GM18499 (cell line): ENCODE data around the gene MTCH1.
"Not testable (repeated sequence)": the region's sequence is repeated elsewhere in the genome, so short reads cannot be mapped to it uniquely, and the experiment has no call there.

Experiments
- ATAC-seq: cut with Tn5 transposase; IDR thresholded peaks from one replicate; pipeline ENCODE4 v1.9.1; 2021; ENCODE audit warnings: moderate number of reproducible peaks; ENCODE audit not compliant: insufficient read depth, unreplicated experiment

The MTCH1 gene

DNA sequence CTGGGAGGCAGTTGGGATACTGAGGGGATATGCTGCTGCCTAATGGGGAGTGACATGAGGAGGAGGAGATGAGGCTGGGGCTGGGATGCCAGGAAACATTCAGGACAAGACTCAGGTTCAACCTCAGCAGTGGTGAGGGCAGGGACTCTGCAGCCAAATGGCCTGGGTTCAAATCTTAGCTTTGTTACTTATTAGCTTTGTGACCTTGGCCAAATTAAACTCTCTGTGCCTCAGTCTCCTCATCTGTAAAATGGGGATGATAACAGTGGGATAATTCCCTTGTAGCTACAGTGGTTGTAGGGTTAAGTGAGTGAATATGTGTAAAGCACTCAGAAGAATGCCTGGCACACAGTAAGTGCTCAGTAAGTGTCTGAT is 29.6 kb downstream of the MTCH1 start:
- ATAC-seq, result no peak

DNA sequence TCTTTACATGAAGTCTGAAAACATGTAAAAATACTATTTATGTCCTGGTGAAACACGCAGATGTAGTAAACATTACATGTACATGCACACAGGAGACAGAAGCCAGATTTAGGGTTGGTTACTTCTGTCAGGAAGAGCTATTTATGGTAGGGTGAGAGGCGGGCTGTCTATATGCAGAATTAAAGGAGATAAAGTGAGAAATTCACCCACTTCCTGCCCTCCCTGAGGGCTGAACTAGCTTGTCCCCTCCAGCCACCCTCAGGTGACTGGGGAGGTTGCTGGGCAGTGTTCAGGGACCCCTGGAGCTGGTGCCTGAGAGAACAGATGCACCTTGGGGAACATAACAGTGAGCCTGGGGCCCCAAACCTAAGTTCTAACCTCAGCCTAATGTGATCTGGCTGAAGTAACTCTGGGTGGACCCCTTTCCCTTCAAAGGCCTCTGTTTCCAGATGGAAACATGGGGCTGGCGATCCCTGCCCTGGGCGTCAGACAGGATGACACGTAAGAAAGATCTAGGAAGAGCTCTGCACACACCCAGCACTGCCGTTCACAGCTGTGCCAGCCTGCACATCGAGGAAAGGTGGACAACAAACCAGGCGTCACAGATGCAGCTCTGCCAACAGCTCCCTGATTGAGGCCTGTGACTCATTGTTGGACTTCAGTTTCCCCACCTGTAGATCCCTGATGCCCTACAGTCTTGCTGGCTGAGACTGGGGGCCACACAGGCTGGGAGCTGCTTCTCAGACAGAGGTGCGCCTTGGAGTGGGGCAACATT is 30.1 kb downstream of the MTCH1 start:
- no peak for ATAC-seq

DNA sequence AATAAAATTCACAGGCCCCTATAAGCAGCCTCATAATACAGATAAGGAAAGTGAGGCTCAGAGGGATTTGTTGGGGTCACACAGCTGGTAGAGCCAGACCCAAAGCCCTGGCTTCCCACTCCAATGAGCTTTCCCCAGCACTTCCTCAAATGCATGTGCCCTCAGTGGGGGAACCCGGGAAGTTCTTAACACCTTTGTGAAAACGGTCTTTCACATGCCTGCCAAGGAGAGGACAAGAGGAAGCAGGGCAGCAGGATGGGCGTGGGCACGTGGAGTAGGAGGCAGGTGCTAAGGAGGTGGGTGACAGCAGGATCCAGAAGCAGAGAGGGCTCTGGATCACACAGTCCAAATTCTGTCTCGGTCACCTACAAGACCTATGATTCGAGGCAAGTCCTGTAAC is 30.9 kb downstream of the MTCH1 start:
- ATAC-seq, result no peak

DNA sequence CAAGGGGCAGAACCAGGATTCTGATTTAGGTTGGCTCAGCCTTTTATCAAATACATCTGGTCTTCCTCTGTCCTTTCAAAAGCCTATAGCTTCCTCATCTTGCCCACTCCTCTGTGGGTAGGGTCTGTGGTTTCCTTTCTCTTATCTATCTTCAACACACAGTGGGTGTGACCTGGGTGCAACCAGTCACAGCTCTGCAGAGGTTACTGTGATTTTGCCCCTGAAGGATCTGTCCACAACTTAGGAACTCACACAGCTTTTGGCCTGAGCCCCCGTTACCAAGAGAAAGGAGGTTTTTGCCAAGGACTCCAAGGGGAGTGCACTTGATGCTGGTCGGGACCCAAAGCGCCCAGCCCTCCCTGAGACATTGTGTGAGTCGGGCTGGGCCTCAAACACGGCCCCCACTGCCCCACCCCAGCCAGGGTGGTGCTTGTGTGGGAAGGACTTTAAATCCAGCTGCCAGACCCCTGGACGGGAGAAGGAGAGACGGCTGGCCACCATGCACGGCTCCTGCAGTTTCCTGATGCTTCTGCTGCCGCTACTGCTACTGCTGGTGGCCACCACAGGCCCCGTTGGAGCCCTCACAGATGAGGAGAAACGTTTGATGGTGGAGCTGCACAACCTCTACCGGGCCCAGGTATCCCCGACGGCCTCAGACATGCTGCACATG is 31.6 kb downstream of the MTCH1 start, which contains the start of gene PI16:
PI16 (plus strand) TSS at position 477 of the 670 bp plus-strand sequence; CDS start at position 500, 23 bp downstream.
- ATAC-seq, result no peak

DNA sequence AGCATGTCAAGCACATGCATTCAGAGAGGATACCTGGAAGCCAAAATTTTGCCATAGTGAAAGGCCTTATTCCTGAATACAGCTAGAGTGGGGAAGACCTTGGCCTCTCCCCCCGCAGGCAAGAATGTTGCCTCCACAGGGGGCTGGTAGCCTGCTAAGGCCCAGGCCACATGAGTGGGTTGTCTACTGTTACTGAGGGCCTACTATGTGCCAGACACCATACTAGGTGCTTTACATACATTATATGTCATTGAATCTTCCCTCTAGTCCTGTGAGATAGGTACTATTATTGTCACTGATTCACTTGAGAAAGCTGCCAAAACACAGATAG is 32.1 kb downstream of the MTCH1 start:
- ATAC-seq, result no peak

DNA sequence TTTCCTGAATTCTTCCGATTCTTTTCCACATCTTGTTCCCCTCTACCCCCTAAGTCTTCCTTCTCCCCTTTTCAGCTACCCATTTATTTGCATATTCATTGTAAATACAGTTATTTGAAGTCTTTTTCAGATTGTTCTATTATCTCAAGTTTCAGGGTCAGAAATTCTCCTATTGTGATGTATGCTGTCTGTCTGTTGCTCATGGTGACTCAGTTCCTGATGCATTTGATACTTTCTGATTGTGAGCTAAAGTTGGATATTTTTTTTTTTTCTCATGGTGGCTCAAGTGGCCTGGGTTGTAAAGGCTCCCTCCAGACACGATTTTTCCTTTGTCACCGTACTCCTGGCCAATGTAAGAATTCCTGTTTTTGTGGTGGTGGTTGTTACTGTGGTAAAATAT is 36.4 kb downstream of the MTCH1 start:
- no peak for ATAC-seq

DNA sequence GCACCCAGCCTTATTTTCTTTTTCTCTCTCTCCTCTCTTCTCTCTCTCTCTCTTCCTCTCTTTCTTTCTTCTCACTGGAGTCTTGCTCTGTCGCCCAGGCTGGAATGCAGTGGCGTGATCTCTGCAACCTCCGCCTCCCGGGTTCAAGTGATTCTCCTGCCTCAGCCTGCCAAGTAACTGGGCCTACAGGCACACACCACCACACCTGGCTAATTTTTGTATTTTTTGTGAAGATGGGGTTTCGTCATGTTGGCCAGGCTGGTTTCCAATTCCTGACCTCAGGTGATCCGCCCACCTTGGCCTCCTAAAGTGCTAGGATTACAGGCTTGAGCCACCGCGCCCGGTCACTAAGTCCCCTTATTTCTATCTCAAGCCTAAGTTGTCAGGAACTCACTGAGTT is 36.9 kb downstream of the MTCH1 start:
- ATAC-seq, result not testable (repeated sequence)

DNA sequence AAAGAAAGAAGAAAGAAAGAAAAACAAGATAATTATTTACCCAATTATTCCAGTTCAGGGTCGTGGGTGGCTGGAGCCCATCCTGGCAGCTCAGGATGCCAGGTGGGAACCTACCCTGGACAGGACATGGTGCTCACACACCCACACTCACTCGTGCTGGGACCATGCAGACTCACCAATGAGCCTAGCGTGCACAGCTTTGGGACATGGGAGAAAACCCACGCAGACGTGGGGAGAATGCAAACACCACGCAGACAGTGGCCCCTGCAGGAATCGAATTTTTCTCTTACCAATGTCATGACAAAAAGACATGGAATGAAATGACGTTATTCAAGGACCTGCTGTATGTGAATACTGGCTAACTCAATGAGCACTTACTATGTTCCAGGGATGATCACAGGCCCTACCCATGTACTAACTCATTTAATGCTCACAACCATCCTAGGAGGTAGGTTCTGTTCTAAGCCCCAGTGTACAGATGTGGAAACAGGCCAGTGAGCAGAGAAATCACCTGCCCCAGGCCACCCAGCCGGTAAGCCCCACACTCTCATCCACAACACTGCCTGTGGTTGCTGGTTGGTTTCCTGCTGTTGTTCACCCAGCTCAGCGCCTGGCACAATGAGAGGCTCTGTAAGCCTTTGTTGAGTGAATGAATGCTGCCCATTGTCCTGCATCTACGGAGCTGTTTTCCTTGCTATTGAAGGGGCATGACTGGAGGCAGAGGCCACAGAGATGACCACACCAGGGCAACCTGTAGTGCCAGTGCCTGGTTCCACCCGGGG is 38.2 kb downstream of the MTCH1 start:
- ATAC-seq, result no peak

DNA sequence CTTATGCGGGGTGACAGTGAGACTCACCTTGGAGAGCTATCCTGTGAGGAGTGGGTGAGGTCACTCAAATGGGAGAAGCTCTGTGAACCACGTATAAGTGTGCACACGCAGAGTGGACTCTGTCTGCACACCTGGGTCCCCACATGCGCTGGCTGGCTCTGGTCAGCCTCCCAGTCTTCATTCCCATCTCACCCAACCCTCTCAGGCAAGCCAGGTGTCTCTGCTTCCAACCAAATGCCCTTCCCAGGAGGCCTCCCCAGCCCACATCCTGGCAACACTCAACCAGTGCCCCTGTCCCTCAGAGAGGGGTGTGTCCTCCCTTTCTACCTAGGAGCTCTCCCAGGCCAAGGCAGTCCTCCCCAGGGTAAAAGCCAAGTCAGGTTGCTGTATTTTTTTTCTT is 39.5 kb downstream of the MTCH1 start:
- no peak for ATAC-seq

DNA sequence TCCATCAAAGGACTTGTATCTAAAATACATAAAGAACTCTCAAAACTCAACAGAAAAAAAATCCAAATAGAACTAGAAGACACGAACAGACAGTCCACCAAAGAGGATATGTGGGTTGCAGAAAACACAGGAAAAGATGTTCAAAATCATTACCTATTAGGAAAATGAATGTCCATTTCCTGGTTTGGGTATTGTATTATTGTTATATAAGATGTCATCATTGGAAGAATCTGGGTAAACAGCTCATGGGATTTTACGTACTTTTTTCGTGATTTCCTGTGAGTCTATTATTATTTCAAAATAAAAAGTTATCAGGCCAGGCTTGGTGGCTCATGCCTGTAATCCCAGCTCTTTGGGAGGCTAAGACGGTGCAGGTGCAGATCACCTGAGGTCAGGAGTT is 40.7 kb downstream of the MTCH1 start:
- no peak for ATAC-seq

DNA sequence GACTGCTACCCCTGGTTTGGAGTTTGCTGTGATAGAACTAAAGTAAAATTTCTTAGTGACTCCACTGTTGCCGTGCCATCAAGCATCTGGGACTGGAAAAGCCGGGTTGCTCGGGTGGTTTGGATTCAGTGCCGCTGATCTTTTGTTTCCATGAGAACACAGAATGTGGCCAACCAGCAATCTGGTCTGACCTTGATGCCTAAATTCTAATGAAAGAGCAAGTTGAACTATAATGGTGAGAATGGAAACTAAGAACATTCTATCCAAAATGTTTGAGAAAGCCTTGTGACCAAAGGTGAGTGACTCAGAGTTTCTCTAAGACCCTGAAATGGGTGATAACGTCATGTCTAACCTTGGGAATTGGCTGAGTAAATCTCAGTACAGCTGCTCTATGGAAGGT is 41.3 kb downstream of the MTCH1 start:
- ATAC-seq, result no peak

DNA sequence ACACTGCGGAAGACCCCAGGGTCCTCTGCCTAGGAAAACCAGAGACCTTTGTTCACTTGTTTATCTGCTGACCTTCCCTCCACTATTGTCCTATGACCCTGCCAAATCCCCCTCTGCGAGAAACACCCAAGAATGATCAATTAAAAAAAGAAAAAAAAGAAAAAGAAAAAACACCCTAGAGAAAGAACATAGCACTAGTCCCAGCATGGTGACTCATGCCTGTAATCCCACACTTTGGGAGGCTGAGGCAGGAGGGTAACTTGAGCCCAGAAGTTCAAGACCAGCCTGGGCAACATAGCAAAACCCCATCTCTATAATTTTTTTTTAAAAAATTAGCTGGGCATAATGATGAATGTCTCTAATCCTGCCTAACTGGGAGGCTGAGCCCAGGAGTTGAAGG is 43.7 kb downstream of the MTCH1 start:
- ATAC-seq, result not testable (repeated sequence)

DNA sequence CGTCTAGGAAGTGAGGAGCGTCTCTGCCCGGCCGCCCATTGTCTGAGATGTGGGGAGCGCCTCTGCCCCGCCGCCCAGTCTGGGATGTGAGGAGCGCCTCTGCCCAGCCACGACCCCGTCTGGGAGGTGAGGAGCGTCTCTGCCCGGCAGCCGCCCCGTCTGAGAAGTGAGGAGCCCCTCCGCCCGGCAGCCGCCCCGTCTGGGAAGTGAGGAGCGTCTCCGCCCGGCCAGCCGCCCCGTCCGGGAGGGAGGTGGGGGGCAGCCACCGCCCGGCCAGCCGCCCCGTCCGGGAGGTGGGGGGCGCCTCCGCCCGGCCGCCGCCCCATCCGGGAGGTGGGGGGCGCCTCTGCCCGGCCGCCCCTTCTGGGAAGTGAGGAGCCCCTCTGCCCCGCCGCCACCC is 44.4 kb downstream of the MTCH1 start:
- not testable (repeated sequence) for ATAC-seq

DNA sequence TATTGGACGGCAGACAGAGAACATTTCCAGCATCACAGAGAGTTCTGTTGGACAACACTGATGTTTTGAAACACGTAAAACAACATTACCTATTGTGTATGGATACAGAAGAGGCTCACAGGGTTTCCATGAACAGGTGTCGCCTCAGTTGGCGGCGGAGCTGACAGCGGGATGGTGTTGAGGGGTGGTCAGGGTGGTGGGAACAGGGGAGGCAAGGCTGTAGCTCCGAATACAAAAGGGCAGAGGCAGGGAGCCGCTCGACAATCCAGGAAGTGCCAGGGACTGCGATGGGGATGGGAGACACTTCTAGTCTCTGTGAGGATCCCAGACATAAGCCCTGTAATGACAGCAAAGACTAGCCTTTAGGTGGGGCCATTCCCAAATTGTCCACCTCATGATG is 46.0 kb downstream of the MTCH1 start:
- no peak for ATAC-seq

DNA sequence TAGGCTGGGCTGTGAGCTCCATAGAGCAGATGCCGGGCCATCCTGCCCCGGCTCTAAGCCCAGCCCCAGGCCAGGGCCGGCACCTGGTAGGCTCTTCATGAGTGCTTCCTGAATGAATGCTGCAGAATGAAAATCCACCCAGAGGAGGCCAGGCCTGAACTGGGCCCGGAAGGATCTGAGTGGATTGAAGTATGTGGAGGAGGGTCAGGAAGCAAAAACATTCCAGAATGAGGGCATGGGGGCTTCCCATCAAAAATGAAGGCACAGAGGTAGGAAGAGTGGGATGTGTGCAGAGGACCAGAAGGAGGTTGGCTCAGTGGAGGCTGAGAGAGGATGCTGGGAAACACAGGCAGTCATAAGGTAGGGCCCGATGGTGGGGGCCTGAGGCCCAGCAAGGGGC is 47.0 kb downstream of the MTCH1 start:
- not testable (repeated sequence) for ATAC-seq

DNA sequence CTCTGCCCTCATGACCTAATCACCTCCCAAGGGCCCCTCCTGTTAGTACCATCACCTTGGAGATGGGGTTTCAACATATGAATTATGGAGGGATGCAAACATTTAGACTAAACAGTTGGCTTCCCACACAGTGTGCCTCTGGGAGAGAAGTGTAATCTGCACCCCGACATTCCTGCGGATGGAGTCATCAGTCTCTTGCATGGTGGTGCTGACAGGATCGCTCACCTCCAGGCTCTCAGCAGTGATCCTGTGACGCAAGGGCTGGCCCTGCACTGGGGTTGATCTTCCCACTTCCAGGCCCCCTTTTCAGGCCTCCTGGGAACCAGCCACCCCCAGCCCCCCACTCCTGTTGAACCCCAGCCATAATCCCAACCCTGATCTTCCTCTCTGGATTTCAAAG is 47.5 kb downstream of the MTCH1 start:
- ATAC-seq, result no peak

DNA sequence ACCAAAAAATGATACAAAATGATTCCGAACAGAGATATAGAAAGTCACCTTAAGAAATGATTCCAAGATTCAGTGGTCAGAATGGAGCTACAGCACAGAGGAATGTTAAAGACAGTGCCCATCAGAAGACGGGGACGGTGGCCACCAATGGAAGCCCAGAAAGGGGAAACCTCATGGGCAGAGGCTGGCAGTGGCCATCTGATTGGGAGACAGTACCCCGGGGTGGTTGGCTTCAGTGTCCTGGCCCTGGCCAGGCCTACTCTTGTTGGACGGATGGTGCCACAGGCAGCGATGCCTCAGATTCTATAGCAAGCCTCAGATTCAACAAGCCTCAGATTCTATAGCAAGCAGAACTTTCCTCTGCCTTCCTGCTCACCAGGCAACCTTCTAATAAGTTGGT is 48.1 kb downstream of the MTCH1 start:
- no peak for ATAC-seq

DNA sequence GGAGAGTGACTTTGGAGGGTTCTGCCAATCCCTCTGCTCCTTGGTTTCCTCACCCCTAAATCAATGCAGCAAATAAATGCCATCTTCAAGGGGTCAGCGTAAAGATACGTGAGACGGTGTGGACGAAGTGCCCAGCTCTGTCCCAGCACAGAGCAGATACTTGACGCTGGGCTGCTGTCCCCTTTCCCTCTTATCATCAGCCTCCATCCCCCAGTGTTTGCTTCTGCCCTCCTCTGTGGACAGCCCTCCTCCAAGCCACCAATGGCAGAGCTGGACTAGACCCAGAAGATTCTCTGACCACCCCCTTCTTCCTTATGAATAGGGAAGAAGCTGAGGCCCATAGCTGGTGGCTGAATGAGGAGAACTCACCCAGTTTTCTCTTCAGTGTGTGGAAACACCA is 49.2 kb downstream of the MTCH1 start:
- no peak for ATAC-seq

DNA sequence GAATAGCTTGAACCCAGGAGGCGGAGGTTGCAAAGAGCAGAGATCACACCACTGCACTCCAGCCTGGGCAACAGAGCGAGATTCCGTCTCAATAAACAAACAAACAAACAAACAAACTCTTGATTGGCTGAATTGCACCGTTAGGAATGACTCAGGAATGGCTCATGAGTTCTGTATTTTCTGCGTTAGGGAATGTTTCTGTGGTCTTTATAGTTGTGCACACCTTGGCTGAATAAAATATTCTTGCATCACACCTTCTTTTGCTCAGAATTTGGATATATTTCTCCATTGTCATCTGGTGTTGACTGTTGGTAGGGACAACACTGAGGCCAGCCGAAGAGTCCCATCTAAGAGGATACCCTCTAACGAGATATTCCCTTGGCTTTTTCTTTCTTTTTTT is 51.1 kb downstream of the MTCH1 start:
- ATAC-seq, result no peak

DNA sequence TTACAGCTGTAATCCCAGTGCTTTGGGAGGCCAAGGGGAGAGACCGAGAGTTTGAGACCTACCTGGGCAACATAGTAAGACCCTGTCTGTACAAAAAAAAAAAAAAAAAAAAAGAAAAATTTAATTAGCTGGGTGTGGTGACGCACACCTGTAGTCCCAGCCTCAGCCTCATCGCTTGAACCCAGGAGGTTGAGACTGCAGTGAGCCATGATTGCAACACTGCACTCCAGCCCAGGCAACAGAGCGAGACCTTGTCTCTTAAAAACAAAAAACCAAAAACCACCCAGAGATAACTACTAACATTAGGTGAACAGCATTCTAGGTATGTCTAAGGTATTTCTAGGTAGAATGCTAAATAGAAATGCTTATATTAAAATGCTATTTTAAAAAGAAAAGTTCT is 52.5 kb downstream of the MTCH1 start:
- ATAC-seq, result no peak

DNA sequence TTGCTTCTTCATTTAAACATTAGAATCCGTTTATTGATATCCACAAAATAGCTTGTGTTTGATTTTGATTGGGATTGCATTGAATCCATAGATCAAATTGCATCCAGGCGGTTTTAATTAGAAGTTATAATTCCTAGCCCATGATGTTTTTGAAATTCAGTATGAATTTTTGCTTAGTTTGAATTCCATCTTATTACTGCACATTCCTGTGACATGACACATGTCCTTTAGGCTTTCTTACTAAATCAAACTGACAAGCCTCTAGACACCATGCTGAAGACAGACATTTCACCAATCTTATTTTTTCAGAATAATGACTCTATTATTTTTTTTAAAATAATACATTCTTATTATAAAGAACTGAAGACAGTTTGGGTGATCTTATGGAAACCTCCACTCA is 52.9 kb downstream of the MTCH1 start:
- ATAC-seq, result no peak
